HG03442 (cell line): ENCODE results near the gene SURF4.

Source experiments
- ATAC-seq: cut with Tn5 transposase; IDR thresholded peaks from one replicate; pipeline ENCODE4 v1.9.1; 2021; ENCODE audit warnings: mild to moderate bottlenecking, moderate library complexity; ENCODE audit not compliant: unreplicated experiment

The SURF4 gene

GRCh38 chr9:133375724-133376654, at the start of gene SURF4, which contains the start of gene STKLD1:
TSS of gene SURF4 (minus strand) at chr9:133376060. CDS start at chr9:133375969, 91 bp downstream.
TSS of gene STKLD1 (plus strand) at chr9:133376366. CDS start at chr9:133376474, 108 bp downstream.
- ATAC-seq = peak; percentile 88

DNA sequence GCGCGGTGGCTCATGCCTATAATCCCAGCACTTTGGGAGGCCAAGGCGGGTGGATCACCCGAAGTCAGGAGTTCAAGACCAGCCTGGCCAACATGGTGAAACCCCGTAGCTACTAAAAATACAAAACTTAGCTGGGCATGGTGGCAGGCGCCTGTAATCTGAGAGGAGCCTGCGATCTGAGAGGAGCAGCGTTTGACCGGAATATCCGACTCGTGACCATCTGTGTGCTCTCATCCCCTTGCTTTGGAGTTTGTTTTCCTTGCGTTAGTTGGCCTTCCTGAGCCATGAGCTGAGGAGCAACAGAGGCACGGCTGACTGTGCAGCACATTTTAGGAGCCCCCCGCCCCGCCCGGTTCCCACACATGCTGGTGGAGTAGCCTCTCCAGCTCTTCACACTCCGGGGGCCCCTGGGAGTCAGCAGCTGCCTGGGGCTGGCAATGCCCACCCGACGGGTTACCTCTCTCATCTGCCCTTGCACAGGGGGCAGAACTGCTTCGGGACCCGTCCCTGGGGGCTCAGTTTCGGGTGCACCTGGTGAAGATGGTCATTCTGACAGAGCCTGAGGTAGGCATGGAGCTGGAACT, 49.3 kb upstream of the SURF4 start:
- no peak for ATAC-seq

DNA sequence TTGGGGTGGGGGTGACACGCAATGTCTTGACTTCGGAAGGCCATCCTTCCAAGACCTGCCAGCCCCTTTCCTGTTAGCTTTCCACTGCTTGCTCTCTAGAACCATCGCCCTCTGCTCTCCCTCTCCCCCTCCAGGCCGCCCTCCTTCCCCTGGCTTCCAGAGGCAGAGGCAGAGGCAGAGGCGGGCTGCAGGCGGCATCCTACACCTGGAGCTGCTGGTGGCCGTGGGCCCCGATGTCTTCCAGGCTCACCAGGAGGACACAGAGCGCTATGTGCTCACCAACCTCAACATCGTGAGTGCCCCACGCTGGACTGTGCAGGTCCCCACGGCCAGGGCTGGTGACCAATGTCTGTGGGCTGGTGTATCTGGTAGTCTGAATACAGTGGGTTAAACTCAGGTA, 48.3 kb upstream of the SURF4 start:
- ATAC-seq = no peak

GRCh38 chr9:133423216-133423615, 47.4 kb upstream of the SURF4 start:
- ATAC-seq = no peak

- peak; percentile 45 for ATAC-seq
Measured at GRCh38 chr9:133421615-133422542, 46.0 kb upstream of the SURF4 start, which contains the start of gene ADAMTS13. TSS of gene ADAMTS13 (plus strand) at chr9:133422367. CDS start at chr9:133422444, 77 bp downstream.

- ATAC-seq = no peak
Measured at GRCh38 chr9:133420392-133420827, 44.5 kb upstream of the SURF4 start.

DNA sequence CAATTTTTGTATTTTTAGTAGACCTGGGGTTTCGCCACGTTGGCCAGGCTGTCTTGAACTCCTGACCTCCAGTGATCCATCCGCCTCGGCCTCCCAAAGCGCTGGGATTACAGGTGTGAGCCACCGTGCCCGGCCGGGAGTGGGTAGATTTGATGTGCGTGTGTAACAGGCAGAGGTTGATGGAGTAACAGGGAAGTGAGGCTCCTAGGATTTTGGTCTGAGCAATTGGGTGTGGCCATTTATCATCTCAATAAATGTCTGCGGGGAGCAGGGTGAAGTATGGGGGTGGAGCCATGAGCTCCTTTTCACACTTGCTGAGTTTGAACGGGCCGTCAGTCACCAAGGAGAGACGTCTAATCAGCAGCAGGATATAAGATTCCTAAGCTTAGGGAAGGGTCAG, 43.1 kb upstream of the SURF4 start:
- no peak for ATAC-seq

- ATAC-seq = peak; percentile 64
Measured at GRCh38 chr9:133417541-133418461, 41.9 kb upstream of the SURF4 start, which contains the start of gene REXO4. TSS of gene REXO4 (minus strand) at chr9:133418010. CDS start at chr9:133417844, 166 bp downstream.

GRCh38 chr9:133415170-133415569, 39.3 kb upstream of the SURF4 start:
- no peak for ATAC-seq

DNA sequence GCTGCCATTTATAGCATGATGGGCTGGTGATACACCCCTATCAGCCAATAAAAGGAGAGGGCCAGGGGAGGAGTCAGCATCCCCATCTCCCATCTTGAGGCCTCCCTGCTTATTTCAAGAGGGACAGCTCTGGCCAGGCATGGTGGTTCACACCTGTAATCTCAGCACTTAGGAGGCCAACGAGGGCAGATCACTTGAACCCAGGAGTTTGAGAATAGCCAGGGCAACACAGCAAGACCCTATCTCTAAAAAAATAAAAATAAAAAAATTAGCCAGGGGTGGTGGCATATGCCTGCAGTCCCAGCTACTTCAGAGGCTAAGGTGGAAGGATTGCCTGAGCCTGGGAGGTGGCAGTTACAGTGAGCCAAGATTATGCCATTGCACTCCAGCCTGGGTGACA, 32.2 kb upstream of the SURF4 start:
- ATAC-seq = no peak

- peak; percentile 61 for ATAC-seq
Measured at GRCh38 chr9:133406480-133407307, 30.8 kb upstream of the SURF4 start.

DNA sequence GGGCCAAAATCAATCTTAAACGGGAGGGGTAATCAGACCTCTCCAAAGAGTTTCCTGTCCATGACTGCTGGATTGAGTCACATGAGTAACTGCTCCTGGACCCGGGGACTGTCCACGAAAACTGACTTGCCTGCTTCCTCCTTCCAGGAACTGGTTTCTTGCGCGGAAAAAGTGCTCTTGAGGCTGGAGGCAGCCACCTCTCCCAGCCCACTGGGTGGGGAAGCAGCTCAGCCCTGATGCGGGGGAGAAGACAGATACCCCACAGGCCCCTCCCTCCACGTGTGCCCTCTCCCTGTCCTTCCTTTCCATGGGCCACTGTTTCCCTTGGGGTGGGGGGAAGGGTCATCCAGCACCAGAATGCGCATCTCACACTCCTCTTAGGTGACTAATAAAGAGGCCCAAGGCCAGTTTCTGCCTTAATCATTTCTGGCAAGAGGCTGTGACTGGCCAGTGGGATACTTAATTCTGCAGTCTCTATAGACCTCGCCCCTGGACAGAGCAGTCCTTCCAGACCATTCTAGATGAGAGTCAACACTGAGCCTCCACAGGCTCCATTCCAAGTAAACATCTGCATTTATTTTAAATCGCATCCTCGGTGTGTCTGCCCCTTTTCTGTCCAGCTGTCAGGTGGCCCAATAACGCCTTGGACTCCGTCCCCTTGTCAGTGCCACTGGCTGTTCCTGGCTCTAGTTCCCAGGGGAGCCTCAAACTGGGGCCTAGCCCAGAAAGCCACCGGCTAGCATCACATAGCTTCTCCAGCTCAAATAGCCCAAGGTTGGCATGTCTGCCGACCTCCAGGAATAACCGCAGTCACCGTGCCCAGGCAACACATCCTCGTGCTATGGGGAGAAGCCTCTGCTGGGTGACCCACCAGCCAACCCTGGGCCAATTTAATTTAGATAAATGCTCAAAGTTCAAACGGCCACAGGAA, 29.9 kb upstream of the SURF4 start:
- no peak for ATAC-seq

- no peak for ATAC-seq
Measured at GRCh38 chr9:133404454-133405002, 28.7 kb upstream of the SURF4 start.

DNA sequence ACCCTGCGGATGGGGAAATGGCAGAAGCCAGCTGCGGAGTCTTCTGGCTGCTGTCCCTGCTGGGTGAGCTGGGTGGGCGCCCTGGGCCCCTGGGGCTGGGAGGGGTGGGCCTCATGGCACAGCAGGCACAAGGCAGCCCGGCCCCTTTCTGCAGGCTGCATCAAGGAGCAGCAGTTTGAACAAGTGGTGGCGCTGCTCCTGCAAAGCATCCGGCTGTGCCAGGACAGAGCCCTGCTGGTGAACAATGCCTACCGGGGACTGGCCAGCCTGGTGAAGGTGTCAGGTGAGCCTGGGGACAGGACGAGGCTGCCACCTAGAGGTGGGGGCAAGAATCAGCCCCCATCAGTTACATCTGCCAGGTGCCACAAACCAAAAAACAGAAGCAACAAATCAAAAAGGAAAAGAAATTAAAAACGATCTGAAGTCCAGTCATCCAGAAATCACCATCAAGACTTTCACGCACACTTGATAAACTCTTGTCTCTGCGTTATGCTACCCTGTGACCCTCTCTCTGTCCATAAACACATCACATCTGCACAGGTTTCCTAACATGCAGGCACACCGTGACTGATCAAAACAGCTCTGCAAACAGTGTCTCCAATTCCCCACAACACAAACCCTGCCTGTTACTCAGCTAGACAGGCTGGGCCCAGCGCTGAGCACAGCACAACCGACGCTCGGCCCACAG, 28.1 kb upstream of the SURF4 start:
- ATAC-seq = no peak

GRCh38 chr9:133402689-133403088, 26.8 kb upstream of the SURF4 start:
- no peak for ATAC-seq

DNA sequence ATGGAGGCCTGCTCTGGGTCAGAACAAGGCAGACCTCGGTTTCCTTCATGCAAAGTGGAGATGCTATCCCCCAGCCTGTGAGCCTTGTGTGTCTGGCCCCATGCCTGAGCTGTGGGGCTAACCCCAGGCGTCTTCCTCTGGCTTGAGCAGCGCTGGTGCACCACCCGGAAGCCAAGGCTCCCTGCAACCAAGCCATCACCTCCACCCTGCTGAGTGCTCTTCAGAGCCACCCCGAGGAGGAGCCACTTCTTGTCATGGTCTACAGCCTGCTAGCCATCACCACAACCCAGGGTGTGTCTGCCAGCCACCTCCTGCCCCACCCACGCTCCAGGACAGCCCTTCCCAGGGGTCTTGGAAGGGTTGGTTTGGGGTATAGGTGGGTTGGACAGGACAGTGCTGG, 25.7 kb upstream of the SURF4 start:
- ATAC-seq = no peak

DNA sequence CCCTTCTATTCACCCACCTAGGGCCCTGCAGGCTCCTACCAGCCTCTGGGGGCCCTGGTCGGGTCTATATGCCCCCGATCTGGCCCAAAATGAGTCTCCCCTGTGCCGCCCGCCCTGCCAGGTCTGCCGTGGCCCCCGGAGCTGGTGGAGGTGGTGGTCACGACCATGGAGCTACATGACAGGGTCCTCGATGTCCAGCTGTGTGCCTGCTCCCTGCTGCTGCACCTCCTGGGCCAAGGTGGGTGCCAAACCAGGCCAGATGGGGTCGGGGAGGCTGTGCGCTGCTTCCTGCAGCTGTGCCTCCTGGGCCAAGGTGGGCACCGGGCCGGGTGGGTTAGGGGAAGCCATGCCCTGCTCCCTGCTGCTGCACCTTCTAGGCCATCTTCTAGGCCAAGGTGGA, 24.4 kb upstream of the SURF4 start:
- no peak for ATAC-seq
